GM18873 (cell line): ENCODE data around the gene IRGQ.

ENCODE experiments used
- ATAC-seq: cut with Tn5 transposase; IDR thresholded peaks from one replicate; pipeline ENCODE4 v1.9.1; 2021; ENCODE audit warnings: mild to moderate bottlenecking, moderate library complexity, moderate number of reproducible peaks; ENCODE audit not compliant: unreplicated experiment, low FRiP score

Gene IRGQ

GRCh38 chr19:43575156-43575950, 20.6 kb downstream of the IRGQ start, which contains the start of the genes PINLYP and XRCC1:
PINLYP (plus strand) TSS chr19:43575801; CDS start chr19:43577192, 1,391 bp downstream.
XRCC1 (minus strand) TSS chr19:43575527; CDS start chr19:43575458, 69 bp downstream.
- ATAC-seq = peak; percentile 86

- ATAC-seq = no peak
Measured at GRCh38 chr19:43574424-43575155, 21.3 kb downstream of the IRGQ start.

- ATAC-seq = no peak
Measured at GRCh38 chr19:43572171-43572588, 23.8 kb downstream of the IRGQ start.

- no peak for ATAC-seq
Measured at GRCh38 chr19:43570174-43570791, 25.7 kb downstream of the IRGQ start.

GRCh38 chr19:43569657-43570056, 26.3 kb downstream of the IRGQ start:
- ATAC-seq = no peak

GRCh38 chr19:43564800-43565199, 31.1 kb downstream of the IRGQ start:
- no peak for ATAC-seq

- no peak for ATAC-seq
Measured at GRCh38 chr19:43563816-43564457, 32.0 kb downstream of the IRGQ start.

GRCh38 chr19:43562698-43563241, 33.2 kb downstream of the IRGQ start:
- peak; percentile 66 for ATAC-seq

- ATAC-seq = no peak
Measured at GRCh38 chr19:43562226-43562697, 33.7 kb downstream of the IRGQ start.

GRCh38 chr19:43561139-43561970, 34.6 kb downstream of the IRGQ start:
- no peak for ATAC-seq

- ATAC-seq = no peak
Measured at GRCh38 chr19:43560687-43561086, 35.2 kb downstream of the IRGQ start.

GRCh38 chr19:43555185-43555770, 40.7 kb downstream of the IRGQ start:
- ATAC-seq = no peak

- no peak for ATAC-seq
Measured at GRCh38 chr19:43554317-43554895, 41.5 kb downstream of the IRGQ start.

- ATAC-seq = no peak
Measured at GRCh38 chr19:43553656-43554055, 42.3 kb downstream of the IRGQ start.

GRCh38 chr19:43552616-43553015, 43.3 kb downstream of the IRGQ start:
- no peak for ATAC-seq

GRCh38 chr19:43552198-43552450, 43.8 kb downstream of the IRGQ start:
- no peak for ATAC-seq

GRCh38 chr19:43551399-43552197, 44.3 kb downstream of the IRGQ start:
- ATAC-seq = no peak

GRCh38 chr19:43548706-43549105, 47.2 kb downstream of the IRGQ start:
- no peak for ATAC-seq
